K562 (cell line): ENCODE results near the gene PHKG2. TPM values are rescaled to one million over a fixed set of nuclear protein-coding genes. Genes with fewer than 3 reads are reported as not detected.

Experiments
- CREM ChIP-seq: IDR thresholded peaks from 2 replicates; pipeline ENCODE4 v1.6.1; 2014; ENCODE audit warnings: antibody characterized with exemption, low read depth
- CXXC5 ChIP-seq: fragments of 250-450 bp; sonication (Bioruptor Pico); IDR thresholded peaks from 2 replicates; pipeline ENCODE4 v1.8.0; 2022; ENCODE audit warnings: inconsistent platforms, mild to moderate bottlenecking, moderate library complexity
- DPF2 ChIP-seq: fragments of 450-650 bp; IDR thresholded peaks from 2 replicates; pipeline ENCODE4 v1.6.1; 2016
- EHMT2 ChIP-seq: fragments of 450-650 bp; IDR thresholded peaks from 2 replicates; pipeline ENCODE4 v1.6.1; 2018; ENCODE audit warnings: antibody characterized with exemption
- FOXA3 ChIP-seq, 2 experiments: fragments of 450-650 bp in 1 of 2; sonication (generic) in 1 of 2; formaldehyde crosslinking; IDR thresholded peaks in 1 of 2; conservative IDR thresholded peaks in 1 of 2; 2 replicates each; pipeline versions ENCODE4 v1.4.0 to v1.8.0; 2020 to 2022; ENCODE audit warnings: mild to moderate bottlenecking in 2 of 2, missing genetic modification reagents in 1 of 2
- GABPB1 ChIP-seq: sonication (generic); formaldehyde crosslinking; IDR thresholded peaks from 2 replicates; pipeline ENCODE4 v1.8.0; 2022; ENCODE audit warnings: mild to moderate bottlenecking, missing genetic modification reagents
- HDGF ChIP-seq: fragments of 450-650 bp; IDR thresholded peaks from 2 replicates; pipeline ENCODE4 v1.6.1; 2016
- KDM1A ChIP-seq, 2 experiments: fragments of 450-650 bp; IDR thresholded peaks; 2 replicates each; pipeline ENCODE4 v1.6.1; 2016; ENCODE audit warnings: mild to moderate bottlenecking in 2 of 2
- KDM4B ChIP-seq, 2 experiments: fragments of 450-650 bp in 1 of 2; sonication (generic) in 1 of 2; IDR thresholded peaks; 2 replicates each; pipeline ENCODE4 v1.6.1; 2016 to 2017; ENCODE audit warnings: borderline replicate concordance in 2 of 2, antibody characterized with exemption in 1 of 2, low read depth in 1 of 2, mild to moderate bottlenecking in 1 of 2
- NFRKB ChIP-seq: fragments of 450-650 bp; IDR thresholded peaks from 2 replicates; pipeline ENCODE4 v1.6.1; 2016; ENCODE audit warnings: low read depth
- NR2C1 ChIP-seq, 2 experiments: fragments of 450-650 bp; IDR thresholded peaks; 2 replicates each; pipeline ENCODE4 v1.6.1; 2017; ENCODE audit warnings: mild to moderate bottlenecking in 2 of 2, antibody characterized with exemption in 1 of 2, inconsistent platforms in 1 of 2, missing compliant biosample characterization in 1 of 2, missing genetic modification characterization in 1 of 2
- NR2C2 ChIP-seq, 2 experiments: fragments of 200-800 bp in 1 of 2; sonication (Bioruptor generic) in 1 of 2; sonication (generic) in 1 of 2; formaldehyde crosslinking in 1 of 2; IDR thresholded peaks; 2 replicates each; pipeline versions ENCODE4 v1.6.1 to v1.8.0; 2016 to 2022; ENCODE audit warnings: mild to moderate bottlenecking in 1 of 2, missing compliant biosample characterization in 1 of 2, missing genetic modification characterization in 1 of 2, missing genetic modification reagents in 1 of 2
- NRF1 ChIP-seq, 2 experiments: fragments of 450-650 bp; IDR thresholded peaks in 1 of 2; conservative IDR thresholded peaks in 1 of 2; 2 replicates each; pipeline ENCODE4 v1.6.1; 2014; ENCODE audit warnings: mild to moderate bottlenecking in 2 of 2
- POLR2A ChIP-seq: fragments of 450-650 bp; conservative IDR thresholded peaks from 2 replicates; pipeline ENCODE4 v1.6.1; 2016
- POLR2G ChIP-seq: fragments of 200-400 bp; formaldehyde crosslinking; IDR thresholded peaks from 2 replicates; pipeline ENCODE4 v1.6.1; 2017; ENCODE audit warnings: low read depth, mild to moderate bottlenecking, antibody characterized with exemption, low read length, moderate library complexity
- PTBP1 ChIP-seq: fragments of 200-400 bp; formaldehyde crosslinking; IDR thresholded peaks from 2 replicates; pipeline ENCODE4 v1.6.1; 2017; ENCODE audit warnings: low read depth, low read length
- RFX7 ChIP-seq: fragments of 250-450 bp; sonication (Bioruptor Pico); IDR thresholded peaks from 2 replicates; pipeline ENCODE4 v1.5.1; 2021; ENCODE audit warnings: mild to moderate bottlenecking
- SIX5 ChIP-seq, 2 experiments: IDR thresholded peaks; 2 replicates each; pipeline ENCODE4 v1.6.1; 2011; ENCODE audit warnings: low read length in 2 of 2, borderline replicate concordance in 1 of 2, low read depth in 1 of 2, mild to moderate bottlenecking in 1 of 2, moderate library complexity in 1 of 2; ENCODE audit not compliant: insufficient read depth in 1 of 2
- SMC3 ChIP-seq: conservative IDR thresholded peaks from 2 replicates; pipeline ENCODE4 v1.6.1; 2011; ENCODE audit warnings: low read depth, low read length, improper control_type of control experiment; ENCODE audit not compliant: insufficient read depth
- SP1 ChIP-seq: sonication (generic); formaldehyde crosslinking; IDR thresholded peaks from 2 replicates; pipeline ENCODE4 v1.8.1; 2022; ENCODE audit warnings: mild to moderate bottlenecking, missing genetic modification reagents
- TRIM28 ChIP-seq: fragments of 450-650 bp; IDR thresholded peaks from 2 replicates; pipeline ENCODE4 v1.6.1; 2017
- ZFX ChIP-seq: sonication (generic); formaldehyde crosslinking; IDR thresholded peaks from 2 replicates; pipeline ENCODE4 v1.8.0; 2022; ENCODE audit warnings: mild to moderate bottlenecking, missing genetic modification reagents, moderate library complexity
- ZNF143 ChIP-seq: sonication (generic); formaldehyde crosslinking; IDR thresholded peaks from 2 replicates; pipeline ENCODE4 v1.9.0; 2022; ENCODE audit warnings: mild to moderate bottlenecking, missing genetic modification reagents
- ZNF197 ChIP-seq: fragments of 200-800 bp; sonication (Bioruptor generic); IDR thresholded peaks from 2 replicates; pipeline ENCODE4 v1.6.1; 2016; ENCODE audit warnings: low read depth, missing genetic modification characterization, missing compliant biosample characterization
- ZNF609 ChIP-seq: sonication (generic); formaldehyde crosslinking; IDR thresholded peaks from 2 replicates; pipeline ENCODE4 v1.8.1; 2023; ENCODE audit warnings: missing genetic modification reagents, mild to moderate bottlenecking, borderline replicate concordance
- polyA plus RNA-seq, 8 experiments: library from polyadenylated mRNA; depleted of rRNA in 4 of 8; stranded (reverse) in 5 of 8; unstranded in 3 of 8; fragments of >200 nt; fragmentation: Nextera tagmentation in 2 of 8; fragmentation: Illumina TruSeq in 1 of 8; extraction: Ambion mirVana in 2 of 8; extraction: Trizol in 1 of 8; gene quantifications; 2 replicates each; pipeline versions ENCODE4 v1.2.1 to v1.2.3, GENCODE V29; 2011 to 2014; ENCODE audit warnings: inconsistent platforms in 1 of 8, missing spikeins in 1 of 8
- total RNA-seq, 7 experiments: library from RNA; depleted of rRNA in 6 of 7; stranded (reverse); fragments of >200 nt in 6 of 7; fragmentation: Illumina TruSeq in 2 of 7; extraction: Trizol in 2 of 7; gene quantifications; 2 replicates each; pipeline versions ENCODE4 v1.2.1 to v1.2.3, GENCODE V29; 2011 to 2021; ENCODE audit warnings: low replicate concordance in 1 of 7

PHKG2 gene
- total and polyA plus RNA-seq, 9 of the 15 experiments (the other 6 are each of a cell fraction or from before 2014, with no cell fraction given): 5.8 to 54.2 (median 30.7) TPM

- TF ChIP-seq ZNF609 (CRISPR knock-in tag) (no peak), KDM4B (IDR thresholded peaks at IDR 0.05; ENCODE audit: borderline replicate concordance in 2 of 2, low read depth in 1 of 2) (peak in 1 of 2 experiments; percentile 46; a peak in 1 of 4 replicates), NR2C1 (IDR thresholded peaks at IDR 0.05) (peak; percentile 74), NR2C1 (tag; IDR thresholded peaks at IDR 0.05) (peak; percentile 78), KDM1A (IDR thresholded peaks at IDR 0.05) (no peak), TRIM28 (peak; percentile 26; the same call in 1 of the 2 replicates), SP1 (CRISPR knock-in tag) (0 out of 2 replicates have a peak, but pooled peaks have one; percentile 31), EHMT2 (peak; percentile 62; the same call in 1 of the 2 replicates), ZFX (no peak), ZNF197 (CRISPR knock-in tag) (no peak), PTBP1 (peak; percentile 97), POLR2A (peak; percentile 58), FOXA3 (CRISPR knock-in tag; conservative IDR thresholded peaks at IDR 0.05 in 1 of 2, IDR thresholded peaks at IDR 0.05 in 1 of 2) (peak in 1 of 2 experiments; percentile 25; a peak in 1 of 4 replicates), CXXC5 (CRISPR knock-in tag) (0 out of 2 replicates have a peak, but pooled peaks have one; percentile 29), HDGF (peak; percentile 96), NR2C2 (CRISPR knock-in tag; IDR thresholded peaks at IDR 0.05) (0 out of 2 replicates have a peak, but pooled peaks have one; percentile 24), NR2C2 (tag; IDR thresholded peaks at IDR 0.05) (peak; percentile 71), POLR2G (peak; percentile 55), SMC3 (0 out of 2 replicates have a peak, but pooled peaks have one; percentile 9), DPF2 (peak; percentile 58), ZNF143 (CRISPR knock-in tag) (0 out of 2 replicates have a peak, but pooled peaks have one; percentile 3), NRF1 (conservative IDR thresholded peaks at IDR 0.05 in 1 of 2, IDR thresholded peaks at IDR 0.05 in 1 of 2) (peak; percentile 42 to 51), NFRKB (0 out of 2 replicates have a peak, but pooled peaks have one; percentile 44), GABPB1 (0 out of 2 replicates have a peak, but pooled peaks have one; percentile 23), RFX7 (CRISPR knock-in tag) (no peak), SIX5 (IDR thresholded peaks at IDR 0.05; ENCODE audit: borderline replicate concordance in 1 of 2, insufficient read depth in 1 of 2, low read depth in 1 of 2, low read length in 2 of 2) (no peak), CREM (no peak)
These were observed 30.5 kb downstream of the PHKG2 start (continued) for GRCh38 chr16:30778549-30779244.
